Heart left ventricle (tissue), 16 donors: ENCODE results near the gene ZGPAT. TPM values are rescaled to one million over a fixed set of nuclear protein-coding genes. Genes with fewer than 3 reads are reported as not detected.

Experiments
- ATAC-seq, 4 donors: fragments of 200-7000 bp; cut with Tn5 transposase; one replicate each; pipeline ENCODE4 v1.9.1; 2020 to 2022; ENCODE audit warnings: moderate library complexity in 4 of 4, mild to moderate bottlenecking in 3 of 4, moderate number of reproducible peaks in 1 of 4
- DNase-seq, 5 donors: peaks; one replicate each; pipeline ENCODE4 v3.0.0-alpha.2; 2020
- H3K27ac ChIP-seq, 12 donors: fragments of 200-600 bp; sonication (generic) in 4 of 12; one replicate each; pipeline versions ENCODE4 v1.5.0 to v1.8.0; 2016 to 2022; ENCODE audit warnings: mild to moderate bottlenecking in 2 of 12
- H3K27me3 ChIP-seq, 9 donors: fragments of 200-600 bp; sonication (generic) in 2 of 9; one replicate each; pipeline versions ENCODE4 v1.5.1 to v1.8.0; 2016 to 2022; ENCODE audit warnings: mild to moderate bottlenecking in 3 of 9
- H3K36me3 ChIP-seq, 9 donors: fragments of 200-600 bp; sonication (generic) in 2 of 9; one replicate each; pipeline versions ENCODE4 v1.5.0 to v1.8.0; 2018 to 2022; ENCODE audit warnings: mild to moderate bottlenecking in 2 of 9
- H3K4me1 ChIP-seq, 12 donors: fragments of 200-600 bp; sonication (generic) in 4 of 12; one replicate each; pipeline versions ENCODE4 v1.5.0 to v1.8.0; 2016 to 2022; ENCODE audit warnings: mild to moderate bottlenecking in 3 of 12
- H3K4me3 ChIP-seq, 12 donors: fragments of 200-600 bp; sonication (generic) in 4 of 12; one replicate each; pipeline versions ENCODE4 v1.5.0 to v1.8.0; 2017 to 2022; ENCODE audit warnings: mild to moderate bottlenecking in 9 of 12, moderate library complexity in 4 of 12
- H3K9me3 ChIP-seq, 12 donors: fragments of 200-600 bp; sonication (generic) in 4 of 12; one replicate each; pipeline versions ENCODE4 v1.5.0 to v1.8.0; 2016 to 2022; ENCODE audit warnings: mild to moderate bottlenecking in 1 of 12
- POLR2A ChIP-seq, 2 donors: fragments of 450-650 bp; IDR thresholded peaks; one replicate each; pipeline ENCODE4 v1.6.1; 2017; ENCODE audit warnings: antibody characterized with exemption in 2 of 2, mild to moderate bottlenecking in 2 of 2, moderate library complexity in 2 of 2
- WGBS, 4 donors: extraction: QIAGEN DNeasy Blood & Tissue Kit in 2 of 4; methylation state at CpG; one replicate each; pipeline versions ENCODE4 v1.1.5 to v1.1.7; 2013 to 2018; 5-methylcytosine and 5-hydroxymethylcytosine counted together
- intact Hi-C, 10 donors: fragments of 100-400 bp; cut with DNase I; formaldehyde crosslinking; loops; one replicate each; pipeline versions ENCODE4 v1.11.1 to v1.14.2; 2022
- polyA plus RNA-seq, 2 donors: library from polyadenylated mRNA; stranded (reverse); fragments of 200-250 nt; gene quantifications; one replicate each; pipeline ENCODE4 v1.2.3, GENCODE V29; 2013
- total RNA-seq, 9 donors: library from RNA; depleted of rRNA in 2 of 9; stranded (reverse); fragments of >200 nt in 2 of 9; fragmentation: NEBNext Ultra II Directional in 3 of 9; extraction: Animal tissue kit (Norgen Biotek cat#: 25700) in 3 of 9; gene quantifications; one replicate each; pipeline versions ENCODE4 v1.1.0 to v1.2.4, GENCODE V29; 2016 to 2023
- TF ChIP-seq, protein P1 (sequence below), 12 donors: fragments of 200-600 bp; sonication (generic) in 4 of 12; IDR thresholded peaks; one replicate each; pipeline versions ENCODE4 v1.5.0 to v1.8.0; 2018 to 2022; ENCODE audit warnings: antibody characterized with exemption in 12 of 12, mild to moderate bottlenecking in 5 of 12
- donor health status: ischemic (EF 13 %, LVEDD 7.1; RV severe dilation, severe dysfunction).
- donor health status: healthy with polysubstance abuse.
- donor health status: DM: no; HTN: yes; CAD: no.
- donor health status: DM: no; HTN: no; CAD: no.
- donor health status: ischemic (EF 25% LVEDD 6.9; RV normal size, moderate dysfunction).
- donor health status: ischemic (EF 25% LVEDD 5.7; RV mildly dilated, moderate dysfunction).
- donor health status: healthy.
- donor health status: DM: yes; HTN: yes; CAD: no.
- donor health status: ischemic (EF 35%, LVEDD 5.7; RV mildly dilated, moderate dysfunction).
- donor health status: nonischemic (EF 11% LVEDD 7.7; RV severe dilation, severe dysfunction).
- donor health status: DM: yes; HTN: yes; CAD: no.
- donor health status: PGD.
- donor health status: ischemic (EF 29% LVEDD 5.4; RV normal size, mild dysfunction).
- donor health status: nonischemic (EF 23%, LVEDD 6.1; RV moderate dilation, normal function).

ZGPAT gene
- total and polyA plus RNA-seq, 11 donors = 12.9 to 34.4 (median 20.0) TPM

DNA sequence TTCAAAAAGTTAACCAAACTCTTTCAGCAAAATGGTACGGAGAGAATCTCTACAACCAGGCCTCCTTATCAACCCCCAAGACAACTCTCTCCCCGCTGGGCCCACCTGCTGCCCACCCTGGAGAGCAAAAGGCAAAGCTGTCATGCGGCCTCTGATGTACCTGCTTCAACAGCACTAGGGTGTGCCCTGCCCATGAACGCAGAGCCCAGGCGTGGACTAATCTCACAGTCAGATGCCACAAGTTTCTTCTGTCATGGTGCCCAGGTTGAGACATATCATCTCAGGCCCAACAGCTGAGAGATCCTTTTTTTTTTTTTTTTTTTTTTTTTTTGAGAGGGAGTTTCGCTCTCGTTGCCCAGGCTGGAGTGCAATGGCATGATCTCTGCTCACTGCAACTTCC, 58.1 kb downstream of the ZGPAT start:
- H3K4me1 ChIP-seq = peaks cover 0 to 5% (median 0%) of the 10 kb centered on the region in 12 donors
- H3K9me3 ChIP-seq = no peaks in the 10 kb centered on the region
- ATAC-seq = no peak
- H3K36me3 ChIP-seq = peaks cover 0 to 83% (median 47%) of the 10 kb centered on the region in 9 donors
- no peaks in the 10 kb centered on the region for H3K27me3 ChIP-seq
- intact Hi-C loops = no loop called here
- TF ChIP-seq, protein P1, sequence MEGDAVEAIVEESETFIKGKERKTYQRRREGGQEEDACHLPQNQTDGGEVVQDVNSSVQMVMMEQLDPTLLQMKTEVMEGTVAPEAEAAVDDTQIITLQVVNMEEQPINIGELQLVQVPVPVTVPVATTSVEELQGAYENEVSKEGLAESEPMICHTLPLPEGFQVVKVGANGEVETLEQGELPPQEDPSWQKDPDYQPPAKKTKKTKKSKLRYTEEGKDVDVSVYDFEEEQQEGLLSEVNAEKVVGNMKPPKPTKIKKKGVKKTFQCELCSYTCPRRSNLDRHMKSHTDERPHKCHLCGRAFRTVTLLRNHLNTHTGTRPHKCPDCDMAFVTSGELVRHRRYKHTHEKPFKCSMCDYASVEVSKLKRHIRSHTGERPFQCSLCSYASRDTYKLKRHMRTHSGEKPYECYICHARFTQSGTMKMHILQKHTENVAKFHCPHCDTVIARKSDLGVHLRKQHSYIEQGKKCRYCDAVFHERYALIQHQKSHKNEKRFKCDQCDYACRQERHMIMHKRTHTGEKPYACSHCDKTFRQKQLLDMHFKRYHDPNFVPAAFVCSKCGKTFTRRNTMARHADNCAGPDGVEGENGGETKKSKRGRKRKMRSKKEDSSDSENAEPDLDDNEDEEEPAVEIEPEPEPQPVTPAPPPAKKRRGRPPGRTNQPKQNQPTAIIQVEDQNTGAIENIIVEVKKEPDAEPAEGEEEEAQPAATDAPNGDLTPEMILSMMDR (IDR thresholded peaks at IDR 0.05) = no peak
- peak in 2 of 5 donors; percentile 7 to 23 for DNase-seq
- no peak overlapping the region for H3K27ac ChIP-seq
- H3K4me3 ChIP-seq = no peak overlapping the region
- 87 to 90% (median 89%) methylated on average over 7 of the region's 7 CpGs for WGBS, 4 donors

GRCh38 chr20:63766695-63767426, 59.0 kb downstream of the ZGPAT start:
- ATAC-seq (no peak), DNase-seq (peak in 2 of 5 donors; percentile 25 to 33)
- TF ChIP-seq, protein P1 (IDR thresholded peaks at IDR 0.05) = no peak
- TF ChIP-seq POLR2A (IDR thresholded peaks at IDR 0.05) = no peak
- H3K9me3 ChIP-seq = no peaks in the 10 kb centered on the region
- H3K4me3 ChIP-seq = no peak overlapping the region
- H3K27ac ChIP-seq = no peak overlapping the region
- H3K4me1 ChIP-seq = peaks cover 0 to 5% (median 0%) of the 10 kb centered on the region in 12 donors
- intact Hi-C loops = no loop called here
- H3K27me3 ChIP-seq = no peaks in the 10 kb centered on the region
- peaks cover 0 to 73% (median 55%) of the 10 kb centered on the region in 9 donors for H3K36me3 ChIP-seq
- 82 to 92% (median 87%) methylated on average over 36 to 38 of the region's 38 CpGs for WGBS, 4 donors

GRCh38 chr20:63767456-63767855, 59.6 kb downstream of the ZGPAT start:
- H3K27ac ChIP-seq = no peak overlapping the region
- intact Hi-C loops = no loop called here
- peaks cover 0 to 67% (median 55%) of the 10 kb centered on the region in 9 donors for H3K36me3 ChIP-seq
- no peaks in the 10 kb centered on the region for H3K9me3 ChIP-seq
- TF ChIP-seq POLR2A (IDR thresholded peaks at IDR 0.05) = no peak
- ATAC-seq (peak in 3 of 4 donors; percentile 55 to 77 (median 63)), DNase-seq (peak; percentile 29 to 76 (median 68))
- H3K27me3 ChIP-seq = no peaks in the 10 kb centered on the region
- 67 to 81% (median 78%) methylated on average over 17 to 18 of the region's 18 CpGs for whole genome bisulfite sequencing, 4 donors
- no peak overlapping the region for H3K4me3 ChIP-seq
- H3K4me1 ChIP-seq = peaks cover 0 to 8% (median 2%) of the 10 kb centered on the region in 12 donors

DNA sequence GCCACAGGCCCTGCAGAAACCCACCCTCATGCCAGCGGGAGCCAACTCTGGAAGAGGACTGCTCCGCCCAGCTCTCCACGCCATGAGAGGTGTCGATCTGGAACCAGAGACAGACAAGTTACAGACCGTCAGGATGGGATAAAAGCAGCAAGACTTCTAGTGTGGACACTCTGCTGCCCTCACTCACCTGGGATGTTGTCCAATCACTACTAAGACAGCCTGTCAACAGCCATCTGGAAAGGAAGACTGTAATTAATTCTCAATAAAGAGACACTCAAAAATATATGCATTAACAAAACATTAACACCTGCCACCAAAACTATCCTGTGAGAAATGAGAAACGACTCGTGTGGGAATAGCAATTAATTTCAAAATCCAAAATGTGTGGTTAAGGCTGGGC, 60.0 kb downstream of the ZGPAT start:
- Histone ChIP-seq H3K36me3 (peaks cover 0 to 64% (median 53%) of the 10 kb centered on the region in 9 donors), H3K4me3 (no peak overlapping the region), H3K9me3 (no peaks in the 10 kb centered on the region), H3K27ac (no peak overlapping the region), H3K4me1 (peaks cover 0 to 12% (median 7%) of the 10 kb centered on the region in 12 donors), H3K27me3 (no peaks in the 10 kb centered on the region)
- no peak for ATAC-seq
- TF ChIP-seq POLR2A (IDR thresholded peaks at IDR 0.05) = no peak
- TF ChIP-seq, protein P1 (IDR thresholded peaks at IDR 0.05) = no peak
- WGBS, 4 donors = 67 to 85% (median 79%) methylated on average over 5 to 7 of the region's 7 CpGs
- DNase-seq = peak in 1 of 5 donors; percentile 16
- intact Hi-C loops = loop anchor here in 1 of 10 donors (2.0 kb wide), 1 partner anchor 15 kb away; no protein-coding TSS in a partner anchor
